OCI-M2 (cell line): Measurements from ENCODE around the gene STK32B.

Experiments used
- DNase-seq: peaks from one replicate; lab custom pipeline; 2025; ENCODE audit not compliant: unreplicated experiment; lab: John Stamatoyannopoulos, UW

Gene STK32B

GRCh38 chr4:5383191-5383980 is 332.1 kb downstream of the STK32B start:
- DNase-seq, result no peak

DNA sequence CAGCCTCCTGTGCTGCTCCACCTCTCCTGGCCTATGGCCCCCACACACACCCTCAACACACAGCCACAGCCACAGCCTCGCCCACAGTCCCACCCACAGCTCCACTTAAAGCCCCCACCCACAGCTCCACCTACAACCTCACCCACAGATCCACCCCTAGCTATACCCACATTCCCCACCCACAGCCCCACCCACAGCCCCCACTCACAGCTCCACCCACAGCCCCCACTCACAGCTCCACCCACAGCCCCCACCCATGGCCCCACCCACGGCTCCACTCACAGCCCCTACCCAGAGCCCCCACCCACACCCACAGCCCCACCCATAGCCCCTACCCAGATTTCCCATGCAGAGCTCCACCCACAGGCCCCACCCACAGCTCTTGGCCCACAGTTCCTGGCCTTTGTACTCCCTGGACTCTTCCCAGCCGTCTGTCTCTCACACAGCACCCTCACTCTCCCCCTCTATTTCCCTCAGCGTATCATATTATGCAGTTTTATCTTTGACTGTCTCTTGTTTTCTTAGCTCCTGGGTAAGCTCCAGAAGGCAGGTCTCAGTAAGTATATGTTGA is 334.5 kb downstream of the STK32B start:
- no peak for DNase-seq

DNA sequence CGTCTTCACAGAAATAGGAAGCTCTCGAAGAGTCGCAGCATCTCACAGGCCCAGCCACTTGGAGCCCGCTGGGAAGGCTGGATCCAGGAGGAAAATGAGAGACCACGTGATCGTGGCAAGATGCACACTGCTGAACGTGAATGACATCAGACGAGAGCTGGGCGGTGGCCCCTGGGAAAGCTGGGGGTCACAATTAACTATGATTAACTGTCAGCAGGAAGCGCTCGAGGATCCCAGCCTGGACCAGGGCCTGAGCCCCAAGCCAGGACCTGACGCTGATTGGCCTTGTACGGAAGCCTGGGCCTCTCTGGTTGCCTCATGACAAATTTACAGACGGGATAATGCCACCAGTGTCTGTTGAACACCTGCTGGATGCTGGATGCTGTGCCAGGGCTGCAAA is 335.6 kb downstream of the STK32B start:
- no peak for DNase-seq

DNA sequence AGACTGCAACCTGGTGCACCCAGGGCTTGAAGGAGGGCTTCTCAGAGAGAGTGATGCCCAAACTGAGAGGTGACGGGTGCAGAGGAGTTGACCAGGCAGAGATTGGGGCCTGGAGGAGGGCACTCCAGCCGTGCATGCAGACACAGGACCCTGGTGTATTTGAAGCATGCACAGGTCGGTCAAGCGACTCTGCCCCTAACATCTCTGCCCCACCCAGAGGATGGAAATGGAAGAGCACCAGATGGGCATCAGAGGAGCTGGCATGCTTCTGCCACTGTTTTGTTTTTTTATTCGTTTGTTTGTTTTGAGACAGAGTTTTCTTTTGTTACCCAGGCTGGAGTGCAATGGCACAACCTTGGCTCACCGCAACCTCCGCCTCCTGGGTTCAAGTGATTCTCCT is 336.2 kb downstream of the STK32B start:
- no peak for DNase-seq

GRCh38 chr4:5389756-5390310 is 338.6 kb downstream of the STK32B start:
- no peak for DNase-seq

DNA sequence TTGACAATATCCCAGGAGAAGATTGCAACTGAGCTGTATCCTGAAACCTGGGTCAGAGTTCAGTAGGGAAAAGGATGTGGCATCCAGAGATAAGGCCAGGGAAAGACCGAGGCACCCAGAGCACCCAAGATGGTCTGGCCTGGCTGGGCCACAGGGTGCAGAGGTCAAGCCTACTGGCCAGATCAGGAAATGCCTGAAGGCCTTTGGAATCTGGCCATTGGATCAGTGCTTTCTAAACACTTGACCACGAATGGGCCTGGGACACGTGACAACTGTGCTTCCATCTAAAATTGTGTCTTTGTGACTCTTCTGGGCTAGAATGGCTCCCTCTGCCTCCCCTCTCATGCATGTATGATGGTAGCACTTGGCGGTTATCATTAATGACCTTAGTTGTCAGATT is 340.2 kb downstream of the STK32B start:
- DNase-seq, result no peak

DNA sequence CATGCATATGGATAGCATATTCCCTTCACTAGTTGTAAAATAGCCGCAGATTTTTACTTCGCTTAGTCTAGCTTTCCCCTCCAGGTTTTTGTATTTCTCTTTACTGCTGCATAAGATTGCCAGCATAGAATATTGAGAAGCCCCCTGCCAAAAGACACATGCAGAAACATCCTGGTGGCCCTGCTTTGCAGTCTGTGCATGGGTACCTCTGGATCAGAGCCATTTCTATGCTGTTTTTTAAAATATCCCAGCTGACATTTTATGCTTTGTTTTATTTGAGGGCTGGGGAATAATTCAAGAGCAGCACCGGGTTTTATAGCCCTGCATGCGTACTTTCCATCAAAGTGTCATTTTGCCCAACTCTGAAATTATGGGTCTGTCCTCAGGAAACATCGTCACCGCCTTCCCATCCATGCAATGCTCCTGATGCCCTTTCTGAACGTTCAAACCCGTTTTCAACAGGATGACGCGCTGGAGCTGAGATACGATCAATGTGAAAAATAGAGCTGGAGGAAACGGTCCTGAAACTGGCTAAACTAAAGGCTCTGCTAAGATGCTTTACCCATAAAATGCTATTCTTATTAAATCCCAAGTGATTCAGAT is 342.7 kb downstream of the STK32B start:
- DNase-seq, result no peak

DNA sequence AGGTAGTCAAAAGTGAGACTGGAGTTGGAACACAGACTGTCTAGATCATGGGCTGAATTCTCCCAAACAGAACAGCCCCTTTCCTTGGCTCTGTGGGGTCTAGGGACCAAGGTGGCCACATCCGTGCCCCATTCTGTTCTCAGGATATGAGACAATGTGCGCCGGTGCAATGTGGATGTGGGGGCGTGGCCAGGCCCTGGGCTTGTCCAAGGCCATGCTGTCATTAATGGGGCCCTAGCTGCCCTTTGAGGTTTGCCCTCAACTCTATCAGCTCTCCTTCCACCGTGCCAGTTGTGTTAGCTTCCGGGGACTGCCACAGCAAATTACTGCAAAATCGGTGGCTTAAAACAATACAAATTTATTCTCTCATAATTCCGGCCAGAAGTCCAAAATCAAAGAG is 344.5 kb downstream of the STK32B start:
- no peak for DNase-seq

- DNase-seq, result no peak
Measured at GRCh38 chr4:5398056-5398455, 346.8 kb downstream of the STK32B start.

- DNase-seq, result no peak
Measured at GRCh38 chr4:5399124-5399523, 347.8 kb downstream of the STK32B start.

DNA sequence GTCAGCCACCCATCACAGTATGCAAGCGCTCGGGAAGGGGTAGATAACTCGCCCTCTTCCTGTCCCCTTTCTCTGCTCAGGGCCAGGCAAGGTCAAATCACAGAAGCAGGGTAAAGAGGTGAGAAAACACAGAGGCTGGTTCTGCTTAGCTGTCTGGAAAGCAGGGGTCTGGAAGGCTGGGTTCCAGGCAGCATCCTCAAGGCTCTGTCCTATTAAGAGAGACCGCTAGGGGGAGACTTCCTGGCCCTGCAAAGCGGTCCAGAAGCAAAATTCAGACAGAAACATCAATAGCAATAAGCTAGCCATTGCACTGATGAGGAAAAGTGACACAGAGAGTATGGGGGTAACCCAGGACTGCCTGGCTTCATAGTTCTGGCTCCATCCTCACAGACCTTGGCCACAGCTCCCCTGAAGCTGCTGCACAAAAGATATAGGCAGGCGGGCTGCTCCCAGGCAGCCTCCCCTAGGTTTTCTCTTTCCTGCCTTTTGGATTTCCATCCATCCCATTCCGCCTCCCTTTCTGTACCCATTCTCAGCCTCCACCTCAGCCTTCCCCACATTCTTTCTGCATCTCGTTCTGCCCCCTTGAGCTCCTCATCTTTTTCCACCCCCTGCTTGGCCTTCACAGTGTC is 348.6 kb downstream of the STK32B start:
- no peak for DNase-seq

DNA sequence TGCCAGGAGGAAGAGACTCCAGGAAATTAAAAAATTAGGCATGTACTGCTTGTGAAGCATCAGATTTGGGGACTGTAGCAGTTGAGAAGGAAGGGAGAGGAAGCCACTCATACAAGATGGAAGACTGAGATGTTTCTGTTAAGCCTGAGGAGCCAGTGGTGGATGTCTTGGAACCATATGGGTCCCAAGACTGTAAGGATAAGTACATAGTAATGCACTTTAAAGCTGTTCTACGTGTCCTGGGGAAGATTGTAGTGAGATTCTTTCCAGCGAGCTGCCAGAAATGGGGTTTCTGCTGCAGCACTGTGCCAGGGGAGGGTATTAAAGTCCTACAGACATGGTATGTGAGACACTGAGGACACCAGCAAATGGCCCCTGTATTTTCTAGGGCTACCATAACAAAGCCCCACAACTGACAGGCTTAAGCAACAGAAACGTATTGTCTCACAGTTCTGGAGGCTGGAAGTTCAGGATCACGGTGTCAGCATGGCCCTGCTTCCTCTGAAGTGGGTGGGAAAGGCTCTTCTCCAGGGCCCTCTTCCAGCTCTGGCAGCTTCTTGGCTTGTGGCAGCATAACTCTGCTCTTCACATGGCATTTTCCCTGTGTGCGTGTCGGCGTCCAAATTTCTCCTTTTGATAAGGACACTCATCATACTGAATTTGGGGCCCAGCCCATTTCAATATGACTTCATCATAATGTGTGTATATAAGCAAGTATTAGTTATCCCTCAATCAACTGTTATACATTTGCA is 352.6 kb downstream of the STK32B start:
- DNase-seq, result no peak

- DNase-seq, result no peak
Measured at GRCh38 chr4:5409237-5409636, 358.0 kb downstream of the STK32B start.

DNA sequence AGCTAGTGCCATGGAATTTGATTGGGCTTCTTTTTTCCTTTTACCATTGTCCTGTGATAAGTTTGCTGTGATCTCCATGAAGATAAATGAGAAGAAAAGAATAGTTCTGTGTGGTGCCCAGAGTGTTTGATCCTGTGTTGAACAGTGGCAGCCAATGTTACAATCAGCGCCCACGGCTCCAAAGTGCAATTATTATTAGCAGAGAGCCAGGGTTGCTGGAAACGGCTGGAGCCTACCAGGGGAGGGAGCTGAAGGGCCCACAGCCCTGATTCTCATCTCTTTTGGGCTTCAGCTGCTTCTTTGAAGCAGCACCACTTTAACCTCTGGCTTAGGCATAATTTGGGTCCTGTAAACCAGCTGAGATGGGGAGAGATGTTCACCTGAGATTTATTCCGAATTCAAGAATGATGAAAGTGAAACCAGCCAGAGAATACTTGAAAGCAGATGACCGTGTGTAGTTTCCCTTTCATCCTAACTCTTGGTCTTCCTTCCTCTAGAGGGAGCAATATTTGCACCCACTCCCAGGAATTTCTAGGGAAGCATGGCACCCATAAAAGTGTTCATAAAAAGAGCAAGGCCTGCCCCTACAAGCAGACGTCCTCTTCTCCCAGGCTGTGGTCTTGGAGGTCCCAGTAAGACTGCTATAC is 358.8 kb downstream of the STK32B start:
- DNase-seq, result no peak

GRCh38 chr4:5412296-5412695 is 361.0 kb downstream of the STK32B start:
- DNase-seq, result no peak

DNA sequence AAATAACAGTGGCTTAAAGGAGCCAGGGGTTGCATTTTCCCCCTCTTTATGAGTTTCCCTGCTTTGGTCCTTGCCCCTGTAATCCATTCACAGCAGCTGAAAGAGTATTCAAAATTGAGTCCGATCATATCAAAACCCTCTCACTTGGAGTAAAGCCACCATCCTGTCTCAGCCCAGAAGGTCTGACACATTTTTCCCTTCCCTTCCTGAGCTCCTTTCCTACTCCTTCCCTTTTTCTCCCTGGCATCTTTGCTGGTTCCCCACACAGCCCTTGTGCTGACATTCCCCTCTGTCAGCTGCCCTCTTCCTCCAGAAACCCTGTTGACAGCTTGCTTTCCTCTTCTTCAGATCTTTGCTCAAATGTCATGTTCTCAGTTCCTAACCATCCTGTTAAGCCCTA is 361.5 kb downstream of the STK32B start:
- no peak for DNase-seq

GRCh38 chr4:5416637-5417036 is 365.4 kb downstream of the STK32B start:
- DNase-seq, result no peak

- DNase-seq, result no peak
Measured at GRCh38 chr4:5420266-5420665, 369.0 kb downstream of the STK32B start.

GRCh38 chr4:5421416-5421815 is 370.1 kb downstream of the STK32B start:
- no peak for DNase-seq

DNA sequence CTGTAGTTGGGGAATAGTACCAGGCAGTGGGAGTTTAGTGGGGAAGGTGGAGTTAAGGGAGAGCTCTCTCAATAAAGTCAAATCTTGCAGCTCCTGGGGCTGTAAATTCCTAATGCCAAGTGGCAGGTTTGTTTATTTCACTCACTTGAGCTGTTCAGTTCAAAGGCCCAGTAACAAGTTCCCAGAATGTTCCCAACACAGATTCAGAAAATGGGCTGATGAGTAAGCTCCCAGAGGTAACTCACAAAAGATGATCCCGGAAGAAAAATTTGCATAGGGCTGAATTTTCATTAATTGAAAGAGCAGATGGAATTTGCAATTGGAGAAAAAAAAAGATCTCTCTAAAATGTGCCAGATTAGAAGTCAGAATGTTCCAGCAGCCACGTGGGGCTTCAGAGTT is 370.9 kb downstream of the STK32B start:
- DNase-seq, result no peak

DNA sequence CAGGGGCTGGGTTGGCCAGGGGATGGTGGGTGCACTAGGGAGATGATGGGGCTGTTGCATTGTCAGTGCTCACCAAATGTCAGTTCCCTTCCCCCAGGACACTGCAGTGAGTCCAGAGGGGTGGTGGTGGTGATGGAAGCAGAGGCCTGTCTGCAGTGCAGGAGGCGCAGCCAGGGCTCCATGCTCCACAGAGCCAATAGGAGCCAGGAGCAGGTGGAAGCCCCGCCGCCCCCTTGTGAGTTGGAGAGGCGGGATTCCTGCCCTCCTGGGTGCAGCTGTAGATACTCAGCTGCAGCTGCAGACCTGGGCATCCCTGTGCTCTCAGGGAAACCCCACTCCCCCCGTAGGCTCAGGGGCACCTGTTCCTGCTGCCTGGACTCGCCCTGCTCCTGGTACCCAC is 372.4 kb downstream of the STK32B start:
- no peak for DNase-seq
